NCI-H146 (cell line): ENCODE measurements around the gene APH1B.
"Not testable (repeated sequence)": the region's sequence is repeated elsewhere in the genome, so short reads cannot be mapped to it uniquely, and the experiment has no call there.

Experiments used
- DNase-seq: peaks from one replicate; lab custom pipeline; 2025; lab: John Stamatoyannopoulos, UW

The APH1B gene

DNA sequence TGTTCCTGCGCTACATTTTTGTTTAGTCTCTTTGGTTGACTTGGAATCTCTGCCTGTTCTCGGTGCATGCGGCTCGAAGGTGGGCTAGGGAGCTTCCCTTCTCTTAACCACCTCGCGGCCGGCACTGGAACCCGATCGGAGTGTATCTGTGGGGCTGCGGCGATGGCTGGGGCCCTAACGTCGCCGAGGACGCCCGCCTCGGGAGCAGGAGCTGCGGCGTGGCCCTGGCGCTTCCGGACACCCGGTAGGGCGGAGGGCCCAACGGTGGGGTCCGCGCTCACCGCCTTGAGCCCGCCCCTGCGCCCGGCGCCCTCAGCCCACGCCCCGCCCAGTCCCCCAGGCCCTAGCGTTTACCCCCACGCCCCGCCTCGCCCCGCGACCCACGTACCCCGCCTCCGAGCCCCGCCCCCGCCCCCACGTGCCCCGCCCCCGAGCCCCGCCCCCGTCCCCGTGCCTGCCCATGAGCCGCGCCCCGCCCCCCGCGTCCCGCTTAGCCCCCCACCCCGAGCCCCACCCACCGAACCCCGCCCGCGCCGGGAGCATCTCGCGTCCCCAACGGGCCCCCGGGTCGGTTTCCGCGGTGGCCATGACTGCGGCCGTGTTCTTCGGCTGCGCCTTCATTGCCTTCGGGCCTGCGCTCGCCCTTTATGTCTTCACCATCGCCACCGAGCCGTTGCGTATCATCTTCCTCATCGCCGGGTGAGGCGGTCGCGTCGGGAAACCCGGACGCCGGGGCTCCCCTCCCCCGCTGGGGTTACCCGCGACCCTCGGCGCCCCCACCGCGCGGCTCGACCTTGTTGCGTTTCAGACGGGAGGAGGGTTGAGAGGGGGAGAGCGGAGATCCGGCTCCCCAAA is at the start of gene APH1B:
Gene APH1B, plus strand, starts transcription at position 568 of the 855 bp plus-strand sequence. Its CDS starts 19 bp downstream, at position 587.
- peak; percentile 90 for DNase-seq

DNA sequence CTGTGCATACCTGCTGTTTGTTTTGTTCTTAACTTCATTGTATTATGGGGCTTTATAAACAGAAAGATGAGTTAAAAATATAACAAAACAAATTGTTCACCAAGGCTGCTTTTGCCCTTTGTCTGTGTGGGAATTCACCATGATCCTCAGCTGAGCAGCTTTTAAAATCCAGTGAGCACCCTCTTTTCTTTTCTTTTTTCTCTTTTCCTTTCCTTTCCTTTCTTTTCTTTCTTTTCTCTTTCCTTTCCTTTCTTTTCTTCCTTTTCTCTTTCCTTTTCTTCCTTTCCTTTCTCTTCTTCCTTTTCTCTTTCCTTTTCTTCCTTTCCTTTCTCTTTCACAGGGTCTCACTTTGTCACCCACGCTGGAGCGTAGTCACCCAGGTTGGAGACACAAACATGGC is 49.7 kb upstream of the APH1B start:
- DNase-seq = no peak

DNA sequence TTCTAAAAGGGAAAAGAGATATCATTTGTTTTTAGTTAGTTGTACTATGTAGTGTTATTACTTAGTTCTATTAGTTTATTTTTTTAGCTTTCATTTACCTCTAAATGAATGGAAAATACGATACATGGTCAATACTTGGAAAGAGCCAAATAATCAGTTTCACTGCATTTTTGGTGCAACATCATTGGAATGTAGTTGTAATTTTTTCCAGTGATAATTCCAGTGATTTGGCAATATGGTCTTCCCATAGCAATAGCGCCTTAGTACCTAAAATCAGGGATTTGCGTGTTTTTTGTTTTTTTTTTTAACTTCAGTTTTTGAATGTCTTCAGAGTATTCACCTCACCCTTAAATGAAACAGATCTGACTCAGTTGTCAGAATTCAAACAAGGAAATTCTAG is 46.2 kb upstream of the APH1B start:
- DNase-seq = no peak

DNA sequence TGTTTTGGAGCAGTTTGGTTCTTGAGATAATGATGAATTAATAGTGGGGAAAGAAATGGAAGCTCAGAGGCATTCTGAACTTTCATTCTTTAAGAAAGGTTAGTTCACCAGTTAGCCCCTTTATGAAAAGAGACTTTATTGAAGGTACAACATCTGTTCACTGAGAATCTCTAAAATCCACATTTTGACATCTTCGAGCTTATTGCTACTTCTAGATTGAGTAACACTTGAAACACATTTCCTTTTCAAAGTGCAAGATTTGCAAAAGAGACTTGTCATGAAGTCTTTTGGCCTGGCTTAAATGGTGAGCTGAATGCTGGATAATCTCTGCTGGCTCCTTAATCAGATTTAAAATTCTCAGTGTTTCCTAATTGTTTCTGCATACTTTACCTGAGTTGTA is 45.7 kb upstream of the APH1B start:
- DNase-seq = no peak

DNA sequence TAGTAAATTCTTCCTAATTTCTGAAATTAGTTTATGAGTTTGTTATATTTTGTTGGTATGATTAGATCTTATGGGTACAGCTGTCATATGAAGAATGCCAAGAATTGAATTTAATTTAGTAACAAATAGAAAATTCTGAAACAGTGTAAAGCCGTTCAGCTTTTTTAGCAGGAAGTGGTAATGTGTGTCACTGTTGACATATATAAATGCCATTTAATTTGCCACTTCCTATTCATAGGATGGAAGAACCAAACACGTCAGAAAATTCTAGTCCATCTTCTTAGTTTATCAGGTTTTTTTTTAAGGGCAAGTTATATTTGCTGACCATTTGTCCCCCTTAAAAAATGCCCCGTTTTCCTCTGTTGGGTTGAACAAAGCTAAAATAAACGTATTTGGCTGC is 45.0 kb upstream of the APH1B start:
- DNase-seq = no peak

DNA sequence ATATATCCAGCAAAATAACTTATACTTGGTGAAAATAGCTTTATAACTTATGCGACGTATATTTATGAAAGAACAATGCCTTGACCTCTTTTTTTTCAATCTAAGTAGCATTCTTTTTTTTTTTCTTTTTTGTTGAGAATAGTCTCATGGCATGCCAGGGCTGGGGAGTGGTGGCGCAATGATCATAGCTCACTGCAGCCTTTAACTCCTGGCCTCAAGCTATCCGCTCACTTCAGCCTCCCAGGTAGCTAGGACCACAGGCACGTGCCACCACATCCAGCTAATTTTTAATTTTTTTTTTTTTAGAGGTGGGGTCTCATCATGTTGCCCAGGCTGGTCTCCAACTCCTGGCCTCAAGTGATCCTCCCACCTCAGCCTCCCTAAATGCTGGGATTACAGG is 44.5 kb upstream of the APH1B start:
- no peak for DNase-seq

DNA sequence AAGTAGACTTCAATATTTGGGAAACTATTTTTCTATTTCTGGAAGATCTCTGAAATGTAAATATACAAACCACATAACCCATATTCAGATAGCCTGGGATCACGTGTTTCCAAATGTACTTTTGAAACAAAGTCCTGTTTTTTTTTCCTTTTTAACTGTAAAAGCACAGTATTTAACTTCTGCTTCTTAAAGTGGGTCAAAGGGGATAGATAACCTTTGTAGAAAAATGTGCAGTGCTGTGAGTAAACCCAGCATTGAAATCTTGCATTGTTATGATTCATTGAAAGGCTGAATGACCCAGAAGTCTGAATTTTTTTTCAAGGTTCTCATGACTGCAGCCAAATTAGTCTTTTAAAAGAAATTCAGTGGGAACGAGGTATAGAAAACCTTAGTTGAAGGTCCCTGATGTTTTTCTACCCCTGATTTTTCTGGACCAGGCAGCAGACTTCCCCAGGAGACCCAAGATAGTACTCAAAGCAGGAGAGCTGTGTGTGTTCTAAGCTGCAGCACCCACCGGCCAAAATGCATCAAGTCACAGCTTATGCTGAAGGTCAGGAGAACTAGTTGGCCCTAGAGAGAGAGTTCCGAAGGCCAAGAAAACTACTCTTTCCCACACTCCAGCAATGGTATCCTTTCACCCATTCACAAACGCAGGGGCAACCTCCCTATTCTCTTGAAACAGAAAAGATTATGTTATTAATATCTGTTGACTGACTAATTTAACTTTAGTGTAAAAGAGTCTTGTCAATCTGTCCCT is 43.6 kb upstream of the APH1B start:
- no peak for DNase-seq

DNA sequence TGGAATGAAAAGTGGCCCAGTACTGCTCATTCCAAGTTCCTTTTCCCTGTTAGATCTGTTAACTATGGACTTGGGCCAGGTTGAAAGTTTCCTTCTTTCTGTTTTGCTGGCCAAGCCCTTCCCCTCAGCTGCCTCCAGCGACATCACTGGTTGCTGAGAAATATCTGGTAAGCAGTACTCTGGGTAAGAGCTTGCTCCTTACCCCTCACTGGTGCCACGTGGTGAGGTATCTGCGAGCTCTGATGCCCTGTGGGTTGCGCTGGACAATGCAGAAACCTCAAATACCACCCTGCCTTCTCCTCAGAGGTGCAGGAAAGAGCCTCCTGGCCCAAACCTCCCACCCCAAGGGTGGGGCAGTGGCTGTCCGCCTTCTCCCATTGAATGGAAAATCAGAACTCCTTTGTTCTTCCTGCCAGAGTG is 42.9 kb upstream of the APH1B start:
- no peak for DNase-seq

DNA sequence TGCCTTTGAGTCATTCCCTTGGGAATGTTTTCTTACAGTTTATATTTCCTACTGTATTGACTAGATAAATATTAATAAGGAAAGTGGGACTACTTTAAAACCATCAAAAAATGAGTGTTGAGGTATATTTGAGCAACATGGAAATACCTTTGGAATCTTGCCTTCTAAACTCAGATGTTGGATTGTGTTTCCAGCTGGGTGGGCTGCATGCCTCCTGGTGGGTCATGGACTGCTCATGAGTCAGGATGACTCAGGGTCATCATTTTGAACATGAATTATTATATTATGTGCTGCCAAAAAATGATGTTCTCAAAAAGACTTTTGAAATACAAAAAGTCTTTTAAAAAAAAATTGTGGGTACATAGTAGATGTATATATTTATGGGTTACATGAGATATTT is 41.1 kb upstream of the APH1B start:
- no peak for DNase-seq

DNA sequence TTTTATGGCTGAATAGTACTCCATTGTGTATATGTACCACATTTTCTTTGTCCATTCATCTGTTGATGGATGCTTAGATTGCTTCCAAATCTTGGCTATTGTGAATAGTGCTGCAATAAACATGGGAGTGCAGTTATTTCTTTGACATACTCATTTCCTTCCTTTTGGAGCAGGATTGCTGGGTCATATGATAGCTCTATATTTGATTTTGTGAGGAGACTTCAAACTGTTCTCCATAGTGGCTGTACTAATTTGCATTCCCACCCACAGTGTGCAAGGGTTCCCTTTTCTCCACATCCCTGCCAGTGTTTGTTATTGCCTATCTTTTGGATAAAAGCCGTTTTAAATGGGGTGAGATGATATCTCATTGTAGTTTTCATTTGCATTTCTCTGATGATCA is 40.3 kb upstream of the APH1B start:
- DNase-seq = not testable (repeated sequence)

DNA sequence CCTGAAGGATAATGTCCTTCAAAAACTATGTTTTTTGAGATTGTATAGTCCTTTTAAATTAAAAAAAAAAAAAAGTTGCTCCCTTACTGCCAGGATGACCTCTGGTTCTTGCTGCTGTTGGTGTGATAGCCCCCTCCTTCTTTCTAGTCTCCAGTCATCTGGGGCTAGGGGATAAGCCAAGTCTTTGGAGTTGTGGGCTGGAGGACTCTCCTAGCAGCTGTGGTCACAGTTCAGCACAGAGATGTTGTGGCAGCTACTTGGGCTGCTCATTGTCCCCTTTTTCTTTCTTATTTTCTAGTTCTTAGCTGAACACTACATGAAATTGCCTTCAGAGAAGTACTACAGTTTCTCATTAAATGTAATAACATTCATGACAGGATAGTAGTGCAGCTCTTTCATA is 39.2 kb upstream of the APH1B start:
- DNase-seq = no peak

DNA sequence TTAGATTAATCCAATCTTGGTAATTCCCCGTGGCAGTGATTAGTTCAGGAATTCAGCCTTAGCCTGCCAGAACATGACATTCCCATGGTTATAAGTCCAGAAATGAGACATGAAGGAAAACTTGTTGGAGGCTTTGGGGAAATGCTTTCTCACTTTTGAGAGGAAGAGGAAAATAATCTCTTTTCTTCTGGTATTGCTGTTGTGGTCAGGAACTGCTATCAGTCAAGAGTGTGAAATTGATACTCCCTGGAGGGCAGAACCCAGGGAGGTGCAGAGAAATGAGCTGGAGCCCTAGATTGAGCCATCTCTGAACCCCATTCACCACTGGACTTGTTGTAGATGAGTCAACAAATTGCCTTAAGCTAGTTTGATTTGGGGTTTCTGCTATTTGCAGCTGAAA is 38.6 kb upstream of the APH1B start:
- DNase-seq = no peak

DNA sequence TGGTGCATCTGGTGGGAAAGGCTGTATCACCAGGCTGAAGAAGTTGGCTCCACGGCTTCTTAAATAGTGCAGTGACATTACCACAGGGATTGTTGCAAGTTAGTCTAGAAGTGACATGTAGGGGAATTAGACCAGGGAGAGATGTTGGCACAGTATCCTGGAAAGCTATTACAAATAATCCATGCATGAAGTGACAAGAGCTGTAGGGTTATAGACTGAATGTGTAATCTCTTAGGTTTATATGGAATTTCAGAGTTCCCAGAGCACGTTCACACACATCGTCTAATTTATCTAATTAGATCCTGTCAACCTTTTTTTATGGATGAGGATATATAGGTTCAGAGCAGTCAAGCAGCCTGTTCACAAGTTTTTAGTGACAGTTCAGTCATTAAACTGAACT is 37.3 kb upstream of the APH1B start:
- no peak for DNase-seq

DNA sequence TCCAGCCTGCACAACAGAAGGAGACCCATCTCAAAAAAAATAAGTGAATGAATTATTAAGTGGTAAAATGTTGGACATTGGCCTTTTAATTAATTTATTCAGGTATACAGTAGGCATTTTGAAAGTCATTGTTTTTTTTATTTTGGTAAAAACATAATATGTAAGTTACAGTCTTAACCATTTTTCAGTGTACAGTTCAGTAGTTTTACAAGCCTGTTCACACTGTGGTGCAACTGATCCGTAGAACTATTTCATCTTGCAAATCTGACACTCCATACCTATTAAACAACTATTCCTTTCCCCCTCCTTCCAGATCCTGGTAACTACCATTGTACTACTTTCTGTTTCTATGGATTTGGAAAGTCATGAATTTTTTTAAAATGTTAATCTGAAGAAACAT is 36.1 kb upstream of the APH1B start:
- no peak for DNase-seq

DNA sequence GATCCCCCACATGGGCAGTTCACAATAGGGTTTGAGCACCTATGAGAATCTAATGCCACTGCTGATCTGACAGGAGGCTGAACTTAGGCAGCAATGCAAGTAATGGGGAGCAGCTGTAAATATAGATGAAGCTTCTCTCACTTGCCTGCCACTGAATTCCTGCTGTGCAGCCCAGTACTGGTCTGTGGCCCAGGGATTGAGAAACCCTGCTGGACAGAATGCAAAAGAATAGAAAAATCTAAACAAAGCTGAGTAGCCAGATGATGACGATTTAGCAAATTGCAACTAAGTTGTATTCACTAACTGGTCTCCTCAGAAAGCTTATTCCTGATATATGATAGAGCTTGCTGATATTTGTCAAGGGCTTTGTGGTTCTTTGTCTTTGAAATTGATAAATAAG is 34.3 kb upstream of the APH1B start:
- DNase-seq = no peak

DNA sequence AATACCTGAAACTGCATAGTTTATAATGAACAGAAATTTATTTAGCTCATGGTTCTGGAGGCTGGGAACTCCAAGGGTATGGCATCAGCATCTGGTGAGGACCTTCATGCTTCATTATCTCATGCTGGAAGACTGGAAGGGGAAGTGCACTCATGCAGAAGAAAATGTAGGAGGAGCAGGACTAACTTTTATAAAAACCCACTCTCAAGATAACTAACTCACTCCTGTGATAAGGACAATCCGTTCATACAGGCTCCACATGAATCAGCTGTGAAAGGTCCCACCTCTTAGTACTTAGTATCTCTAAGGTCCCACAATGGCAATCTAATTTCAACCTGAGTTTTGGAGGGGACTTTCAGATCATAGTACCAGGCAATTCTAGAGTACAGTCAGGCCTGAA is 33.6 kb upstream of the APH1B start:
- DNase-seq = no peak

DNA sequence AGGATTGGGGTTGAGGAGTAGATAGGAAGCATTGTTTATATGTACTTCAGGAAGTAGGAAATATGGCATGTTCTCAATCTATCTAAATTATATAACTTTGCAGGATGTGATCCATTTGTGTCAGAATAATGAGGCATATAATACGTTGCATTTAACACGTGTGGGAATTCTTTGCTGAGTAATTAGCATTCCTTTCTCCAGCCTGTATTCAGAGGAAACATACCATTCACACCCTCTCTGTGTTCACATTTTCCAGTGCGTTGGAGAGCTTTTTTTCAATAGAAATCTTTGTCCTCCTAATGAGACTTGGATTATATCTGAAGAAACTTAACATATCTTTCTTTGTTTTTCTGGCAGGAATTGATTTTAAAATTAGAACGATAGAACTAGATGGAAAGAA is 33.0 kb upstream of the APH1B start:
- no peak for DNase-seq

DNA sequence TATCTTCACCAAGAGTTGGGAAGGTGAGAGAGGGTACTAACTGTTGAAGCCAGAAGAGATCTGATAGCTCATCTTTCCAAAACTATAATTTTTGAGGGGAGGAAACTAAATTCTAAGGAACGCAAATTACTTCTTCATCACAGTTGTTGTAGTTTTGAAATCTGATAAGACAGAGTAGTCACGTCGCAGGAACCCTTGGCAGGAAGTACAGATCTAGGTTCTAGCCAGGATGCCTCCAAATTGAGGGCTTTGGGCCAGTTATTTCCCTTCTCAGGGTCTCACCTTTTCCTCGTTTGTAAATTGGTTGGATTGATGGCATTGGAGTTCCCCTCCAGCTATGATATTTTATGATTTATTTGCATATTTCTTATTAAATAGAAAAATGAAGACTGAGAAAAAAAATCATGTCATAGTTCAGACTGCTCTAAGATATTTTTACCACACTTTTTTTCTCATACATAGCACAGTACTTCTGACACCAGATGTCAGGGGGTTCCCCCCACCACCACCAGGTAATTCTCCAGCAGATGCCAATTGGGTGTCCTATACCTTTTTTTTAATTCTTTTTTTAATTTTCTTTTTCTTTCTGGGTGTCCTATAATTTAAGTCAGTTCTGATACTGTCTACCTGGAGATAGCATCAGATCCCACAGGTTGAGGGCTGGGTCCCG is 32.3 kb upstream of the APH1B start:
- DNase-seq = no peak

DNA sequence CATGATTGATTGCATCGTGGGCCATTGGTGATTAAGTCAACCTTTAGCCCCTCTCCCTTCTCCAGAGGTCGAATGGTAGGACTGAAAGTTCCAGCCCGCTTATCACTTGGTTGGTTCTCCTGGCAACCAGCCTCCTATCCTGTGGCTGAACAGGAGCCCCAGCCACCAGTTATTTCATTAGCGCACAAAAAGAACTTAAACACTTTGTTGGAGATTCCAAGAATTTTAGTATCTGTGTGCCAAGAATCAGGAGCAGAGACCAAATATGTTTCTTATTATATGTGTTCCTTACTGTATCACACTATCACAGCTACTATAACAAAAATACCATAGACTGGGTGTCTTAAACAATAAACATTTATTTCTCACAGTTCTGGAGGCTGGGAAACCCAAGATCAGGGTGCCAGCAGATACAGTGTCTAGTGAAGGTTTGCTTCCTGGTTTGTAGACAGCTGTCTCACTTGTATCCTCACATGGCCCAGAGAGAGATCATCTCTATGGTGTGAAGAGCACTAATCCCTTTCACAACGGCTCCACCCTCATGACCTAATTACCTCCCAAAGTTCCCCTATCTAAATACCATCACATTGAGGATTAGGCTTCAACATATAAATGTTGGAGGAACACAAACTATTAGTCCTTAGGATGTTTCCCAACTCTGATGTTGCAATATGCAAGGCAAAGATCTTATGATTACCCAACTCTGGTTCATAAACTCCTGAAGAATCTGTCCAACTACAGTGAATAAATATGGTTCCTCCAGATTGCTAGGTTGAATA is 30.5 kb upstream of the APH1B start:
- DNase-seq = no peak

DNA sequence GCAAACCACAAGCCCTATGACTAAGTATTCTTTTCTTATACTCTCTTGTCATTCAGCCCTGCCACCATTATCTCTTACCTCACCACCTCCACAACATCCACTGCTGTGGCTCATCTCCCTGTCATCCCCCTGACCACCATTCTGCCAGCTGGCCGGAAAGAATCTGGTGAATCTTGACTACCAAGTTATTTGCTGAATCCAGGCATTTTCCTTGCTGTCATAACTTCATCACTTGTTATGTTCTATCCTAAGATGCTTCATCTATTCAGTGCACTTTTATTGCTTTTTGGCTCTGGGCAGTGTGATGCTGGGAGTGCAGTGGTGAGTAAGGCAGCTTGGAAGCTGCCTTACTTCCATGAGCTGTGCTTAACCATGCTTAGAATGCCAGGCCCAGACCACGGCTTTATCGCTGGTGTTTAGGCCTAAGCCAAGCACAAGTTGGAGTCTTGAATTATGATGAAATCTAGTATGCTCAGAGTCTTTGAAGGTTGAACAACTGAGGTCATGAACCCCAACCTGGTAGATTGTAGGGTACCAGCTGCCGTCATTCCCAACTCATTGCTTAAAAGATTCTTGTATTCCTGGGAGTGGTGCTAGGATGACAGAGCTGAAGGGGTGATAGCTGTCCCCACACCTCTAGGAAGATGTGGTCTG is 27.0 kb upstream of the APH1B start:
- no peak for DNase-seq

DNA sequence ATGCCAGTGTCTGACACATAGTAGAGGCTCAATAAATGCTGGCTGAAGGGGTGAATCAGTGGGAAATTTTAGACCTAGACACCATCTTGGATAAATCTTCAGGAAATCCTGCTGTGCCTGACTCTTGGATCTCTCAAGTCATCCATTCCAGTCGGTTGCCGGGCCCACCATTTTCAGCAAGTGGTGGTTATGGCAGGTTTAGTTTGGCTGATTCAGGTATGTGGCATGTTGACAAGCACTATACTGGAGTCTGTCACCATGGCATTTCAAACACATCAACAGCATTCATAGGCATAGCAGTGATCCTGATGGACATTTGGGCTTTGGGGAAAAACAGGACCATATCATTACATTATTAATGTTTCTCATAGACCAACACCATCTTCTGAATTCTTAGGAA is 25.7 kb upstream of the APH1B start:
- no peak for DNase-seq

DNA sequence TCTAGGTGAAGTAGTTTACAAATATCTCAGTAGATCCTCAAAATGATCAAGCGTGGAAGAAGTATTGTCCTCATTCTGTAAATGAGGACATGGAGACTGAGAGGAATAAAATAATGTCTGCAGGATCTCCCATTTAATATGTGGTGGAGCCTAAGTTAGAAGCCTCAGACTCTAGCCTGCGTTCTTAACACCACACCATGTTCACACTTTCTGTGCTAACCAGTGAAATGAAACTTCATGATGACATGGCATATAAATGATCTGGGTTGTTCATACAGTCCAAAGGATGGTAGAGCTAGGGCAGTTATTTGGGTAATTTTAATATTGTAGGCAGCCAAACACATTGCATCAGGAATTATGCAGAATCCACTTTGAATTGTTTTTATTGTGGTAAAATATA is 25.1 kb upstream of the APH1B start:
- DNase-seq = no peak
